HepG2 (cell line): ENCODE results near the gene CPEB3. TPM values are rescaled to one million over a fixed set of nuclear protein-coding genes. Genes with fewer than 3 reads are reported as not detected.

Experiments used
- ATAC-seq: fragments of 200-7000 bp; cut with Tn5 transposase; 3 replicates; pipeline ENCODE4 v1.9.1; 2020; ENCODE audit warnings: mild to moderate bottlenecking, moderate library complexity
- BruUV-seq: library from RNA; stranded (reverse); fragments of 400-500 nt; replicated peaks from 2 replicates; lab custom pipeline; 2021; lab: Mats Ljungman, UMichigan
- CTCF ChIA-PET: fragments of 300-600 bp; formaldehyde crosslinking; extraction: SDS; loops from one replicate; lab custom pipeline; 2021; ENCODE audit warnings: low total read pairs, inconsistent platforms, low intra/inter-chr PET ratio; lab: Yijun Ruan, JAX
- POLR2A ChIA-PET: fragments of 350-600 bp; sonication (Branson Sonifier 250); formaldehyde crosslinking; loops from one replicate; lab custom pipeline; 2020; ENCODE audit warnings: antibody characterized with exemption, inconsistent platforms; lab: Yijun Ruan, JAX
- DNase-seq: peaks from one replicate; pipeline ENCODE4 v3.0.0-alpha.2; 2015; ENCODE audit warnings: low spot score
- FAIRE-seq: peaks from 3 replicates; lab custom pipeline; 2011; peaks lifted over from hg19 to GRCh38; lab: Jason Lieb, UNC
- H2AFZ ChIP-seq: one replicate; pipeline ENCODE4 v1.6.1; 2011; ENCODE audit warnings: low read length, inconsistent platforms
- H3K27ac ChIP-seq: fragments of 300-600 bp; 3 replicates; pipeline ENCODE4 v1.8.0; 2011; ENCODE audit warnings: mixed run types, mild to moderate bottlenecking, mixed read lengths, low read length, inconsistent platforms; ENCODE audit not compliant: insufficient read depth; ENCODE audit errors: extremely low read length
- H3K27me3 ChIP-seq, 2 experiments: fragments of 200-600 bp in 1 of 2; 2 replicates in 1 of 2; 3 replicates in 1 of 2; pipeline versions ENCODE4 v1.6.0 to v1.8.0; 2011; ENCODE audit warnings: low read length in 2 of 2, mild to moderate bottlenecking in 2 of 2, moderate library complexity in 2 of 2, inconsistent platforms in 1 of 2; ENCODE audit not compliant: insufficient read depth in 2 of 2, control insufficient read depth in 1 of 2
- H3K36me3 ChIP-seq, 2 experiments: fragments of 200-600 bp in 1 of 2; replicated peaks in 1 of 2; 2 replicates in 1 of 2; 3 replicates in 1 of 2; pipeline versions ENCODE4 v1.5.1 to v1.8.0; 2011; ENCODE audit warnings: low read length in 2 of 2, inconsistent platforms in 1 of 2; ENCODE audit not compliant: insufficient read depth in 2 of 2, control insufficient read depth in 1 of 2
- H3K4me1 ChIP-seq: 2 replicates; pipeline ENCODE4 v1.5.1; 2012; ENCODE audit warnings: low read length, inconsistent platforms; ENCODE audit not compliant: insufficient read depth
- H3K4me2 ChIP-seq: 2 replicates; pipeline ENCODE4 v1.6.0; 2011; ENCODE audit warnings: low read depth, low read length, inconsistent platforms
- H3K4me3 ChIP-seq, 3 experiments: fragments of 200-600 bp in 1 of 3; sonication (generic), shearing (Covaris generic) in 1 of 3; replicated peaks in 1 of 3; 2 replicates each; pipeline ENCODE4 v1.5.1; 2011 to 2016; ENCODE audit warnings: low read length in 3 of 3, inconsistent platforms in 2 of 3, low read depth in 2 of 3, mild to moderate bottlenecking in 2 of 3, control low read depth in 1 of 3, mixed read lengths in 1 of 3; ENCODE audit not compliant: insufficient read depth in 1 of 3
- H3K79me2 ChIP-seq: one replicate; pipeline ENCODE4 v1.6.1; 2011; ENCODE audit warnings: low read length, inconsistent platforms; ENCODE audit not compliant: insufficient read depth
- H3K9ac ChIP-seq: 2 replicates; pipeline ENCODE4 v1.6.0; 2011; ENCODE audit warnings: mild to moderate bottlenecking, low read depth, low read length, inconsistent platforms; ENCODE audit not compliant: insufficient read depth
- H3K9me3 ChIP-seq: 2 replicates; pipeline ENCODE4 v1.5.1; 2012; ENCODE audit warnings: mild to moderate bottlenecking, low read length
- H4K20me1 ChIP-seq: 2 replicates; pipeline ENCODE4 v1.6.0; 2011; ENCODE audit warnings: inconsistent platforms, mild to moderate bottlenecking, low read length, moderate library complexity; ENCODE audit not compliant: insufficient read depth
- BRF2 ChIP-seq: sonication (generic); formaldehyde crosslinking; IDR thresholded peaks from 2 replicates; pipeline ENCODE4 v1.8.1; 2022; ENCODE audit warnings: mild to moderate bottlenecking, missing genetic modification reagents
- EHMT2 ChIP-seq: fragments of 200-600 bp; sonication (generic); IDR thresholded peaks from 2 replicates; pipeline ENCODE4 v1.7.0; 2017; ENCODE audit warnings: antibody characterized with exemption, low read depth, low read length, borderline replicate concordance
- KMT2A ChIP-seq: sonication (generic); formaldehyde crosslinking; IDR thresholded peaks from 2 replicates; pipeline ENCODE4 v1.4.0; 2020; ENCODE audit warnings: missing genetic modification reagents
- NCOA1 ChIP-seq: sonication (generic); formaldehyde crosslinking; IDR thresholded peaks from 2 replicates; pipeline ENCODE4 v1.9.0; 2021; ENCODE audit warnings: missing genetic modification reagents
- NFE2L1 ChIP-seq: sonication (generic); formaldehyde crosslinking; IDR thresholded peaks from 2 replicates; pipeline ENCODE4 v1.4.0; 2020; ENCODE audit warnings: missing genetic modification reagents, mild to moderate bottlenecking, borderline replicate concordance
- TSC22D2 ChIP-seq: sonication (generic); formaldehyde crosslinking; IDR thresholded peaks from 2 replicates; pipeline ENCODE4 v1.5.1; 2020; ENCODE audit warnings: missing genetic modification reagents, mild to moderate bottlenecking, borderline replicate concordance
- ZBTB38 ChIP-seq: sonication (generic); formaldehyde crosslinking; IDR thresholded peaks from 2 replicates; pipeline ENCODE4 v1.5.1; 2020; ENCODE audit warnings: mild to moderate bottlenecking, missing genetic modification reagents
- ZNF136 ChIP-seq: sonication (generic); formaldehyde crosslinking; IDR thresholded peaks from 2 replicates; pipeline ENCODE4 v1.8.1; 2022; ENCODE audit warnings: low read depth, mild to moderate bottlenecking, moderate library complexity, missing genetic modification reagents
- ZNF17 ChIP-seq: sonication (generic); formaldehyde crosslinking; IDR thresholded peaks from 2 replicates; pipeline ENCODE4 v1.5.0; 2020; ENCODE audit warnings: mild to moderate bottlenecking, missing genetic modification reagents
- ZNF24 ChIP-seq: fragments of 450-650 bp; IDR thresholded peaks from 2 replicates; pipeline ENCODE4 v1.6.1; 2017; ENCODE audit warnings: antibody characterized with exemption, mild to moderate bottlenecking
- ZNF382 ChIP-seq: sonication (generic); formaldehyde crosslinking; IDR thresholded peaks from 2 replicates; pipeline ENCODE4 v1.5.0; 2020; ENCODE audit warnings: missing genetic modification reagents, mild to moderate bottlenecking, borderline replicate concordance
- ZNF672 ChIP-seq: sonication (generic); formaldehyde crosslinking; IDR thresholded peaks from 2 replicates; pipeline ENCODE4 v1.8.1; 2022; ENCODE audit warnings: missing genetic modification reagents
- ZSCAN9 ChIP-seq: IDR thresholded peaks from 2 replicates; pipeline ENCODE4 v1.6.1; 2016; ENCODE audit warnings: borderline replicate concordance
- WGBS: methylation state at CpG from one replicate; pipeline ENCODE4 v1.1.6; 2017; ENCODE audit warnings: low lambda C conversion rate; 5-methylcytosine and 5-hydroxymethylcytosine counted together
- in situ Hi-C: cut with HindIII; loops from 2 replicates; pipeline ENCODE4 v1.10.0; 2017; ENCODE audit warnings: low pct_unique_long_range_greater_than_20kb; ENCODE audit not compliant: extremely low pct_ligation_motif_present
- intact Hi-C: fragments of 100-400 bp; cut with micrococcal nuclease; formaldehyde crosslinking; loops from one replicate; pipeline ENCODE4 v1.10.0; 2022; ENCODE audit not compliant: unreplicated experiment
- polyA plus RNA-seq, 8 experiments: library from polyadenylated mRNA; depleted of rRNA in 3 of 8; stranded (reverse) in 7 of 8; unstranded in 1 of 8; fragments of >200 nt; fragmentation: Illumina TruSeq in 4 of 8; extraction: Trizol in 4 of 8; gene quantifications; 2 replicates each; pipeline versions ENCODE4 v1.2.1 to v1.2.3, GENCODE V29; 2011 to 2016; ENCODE audit warnings: low read depth in 4 of 8, missing spikeins in 1 of 8, mixed read lengths in 1 of 8; ENCODE audit not compliant: insufficient read depth in 1 of 8
- total RNA-seq, 5 experiments: library from RNA; depleted of rRNA; stranded (reverse); fragments of >200 nt; fragmentation: Illumina TruSeq; extraction: Trizol; gene quantifications; 2 replicates each; pipeline ENCODE4 v1.2.3, GENCODE V29; 2016; ENCODE audit warnings: low read depth in 1 of 5
- TF ChIP-seq, protein P1 (sequence below): sonication (generic); formaldehyde crosslinking; IDR thresholded peaks from 2 replicates; pipeline ENCODE4 v1.5.0; 2020; ENCODE audit warnings: missing genetic modification reagents
- TF ChIP-seq, protein P2 (sequence below): conservative IDR thresholded peaks from 2 replicates; pipeline ENCODE4 v1.6.1; 2018; ENCODE audit warnings: missing genetic modification reagents
- TF ChIP-seq, protein P3 (sequence below): fragments of 450-650 bp; IDR thresholded peaks from 2 replicates; pipeline ENCODE4 v1.6.1; 2017; ENCODE audit warnings: mild to moderate bottlenecking

CPEB3 gene
- total and polyA plus RNA-seq, 2 of the 13 experiments (the other 11 are each of a cell fraction or from before 2014, with no cell fraction given): 0.66 to 0.70 TPM

GRCh38 chr10:92242910-92243671 is 47.8 kb downstream of the CPEB3 start (continued):
- TF ChIP-seq, protein P1, sequence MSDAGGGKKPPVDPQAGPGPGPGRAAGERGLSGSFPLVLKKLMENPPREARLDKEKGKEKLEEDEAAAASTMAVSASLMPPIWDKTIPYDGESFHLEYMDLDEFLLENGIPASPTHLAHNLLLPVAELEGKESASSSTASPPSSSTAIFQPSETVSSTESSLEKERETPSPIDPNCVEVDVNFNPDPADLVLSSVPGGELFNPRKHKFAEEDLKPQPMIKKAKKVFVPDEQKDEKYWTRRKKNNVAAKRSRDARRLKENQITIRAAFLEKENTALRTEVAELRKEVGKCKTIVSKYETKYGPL (CRISPR knock-in tag): no peak
- no peak for TF ChIP-seq ZNF17 (CRISPR knock-in tag)
- no peak for TF ChIP-seq NFE2L1 (CRISPR knock-in tag)
- TF ChIP-seq ZNF672 (CRISPR knock-in tag): no peak
- no peak for TF ChIP-seq NCOA1 (CRISPR knock-in tag)
- no peak for TF ChIP-seq TSC22D2 (CRISPR knock-in tag)
- no peak for TF ChIP-seq ZNF24
- TF ChIP-seq EHMT2: no peak

GRCh38 chr10:92242380-92242779 is 48.5 kb downstream of the CPEB3 start:
- Histone ChIP-seq H4K20me1 (no peaks in the 10 kb centered on the region), H2AFZ (no peak overlapping the region), H3K4me1 (peaks cover 38% of the 10 kb centered on the region), H3K27ac (no peak overlapping the region), H3K79me2 (no peaks in the 10 kb centered on the region), H3K27me3 (no peaks in the 10 kb centered on the region), H3K4me2 (0 out of 2 replicates have a peak overlapping the region, but pooled peaks have one; percentile 70), H3K4me3 (peak overlapping the region in 2 of 3 experiments; percentile 46 to 52; a peak in 2 of 6 replicates), H3K9me3 (no peaks in the 10 kb centered on the region), H3K36me3 (no peaks in the 10 kb centered on the region), H3K9ac (no peak overlapping the region)
- ChIA-PET POLR2A (interaction anchor here (5.0 kb wide), 1 partner anchor 49 kb away, joined by 47 read pairs; the partner anchor contains the start of genes CPEB3 and MARCHF5), CTCF (no interaction called here)
- DNase-seq (no peak), ATAC-seq (no peak), FAIRE-seq (no peak)
- WGBS: 30% methylated on average over 2 of the region's 2 CpGs
- in situ Hi-C loops: loop anchor here (5.0 kb wide), 1 partner anchor 50 kb away; the partner anchor contains the start of genes CPEB3 and MARCHF5
- BruUV-seq: no TSS peak
- intact Hi-C loops: no loop called here
- TF ChIP-seq BRF2 (CRISPR knock-in tag) (no peak), ZBTB38 (CRISPR knock-in tag) (no peak), KMT2A (CRISPR knock-in tag) (no peak), ZNF382 (CRISPR knock-in tag) (no peak), ZNF136 (CRISPR knock-in tag) (no peak), ZSCAN9 (CRISPR knock-in tag) (no peak)
- TF ChIP-seq, protein P2, sequence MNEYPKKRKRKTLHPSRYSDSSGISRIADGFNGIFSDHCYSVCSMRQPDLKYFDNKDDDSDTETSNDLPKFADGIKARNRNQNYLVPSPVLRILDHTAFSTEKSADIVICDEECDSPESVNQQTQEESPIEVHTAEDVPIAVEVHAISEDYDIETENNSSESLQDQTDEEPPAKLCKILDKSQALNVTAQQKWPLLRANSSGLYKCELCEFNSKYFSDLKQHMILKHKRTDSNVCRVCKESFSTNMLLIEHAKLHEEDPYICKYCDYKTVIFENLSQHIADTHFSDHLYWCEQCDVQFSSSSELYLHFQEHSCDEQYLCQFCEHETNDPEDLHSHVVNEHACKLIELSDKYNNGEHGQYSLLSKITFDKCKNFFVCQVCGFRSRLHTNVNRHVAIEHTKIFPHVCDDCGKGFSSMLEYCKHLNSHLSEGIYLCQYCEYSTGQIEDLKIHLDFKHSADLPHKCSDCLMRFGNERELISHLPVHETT (CRISPR knock-in tag): no peak
- TF ChIP-seq, protein P3, sequence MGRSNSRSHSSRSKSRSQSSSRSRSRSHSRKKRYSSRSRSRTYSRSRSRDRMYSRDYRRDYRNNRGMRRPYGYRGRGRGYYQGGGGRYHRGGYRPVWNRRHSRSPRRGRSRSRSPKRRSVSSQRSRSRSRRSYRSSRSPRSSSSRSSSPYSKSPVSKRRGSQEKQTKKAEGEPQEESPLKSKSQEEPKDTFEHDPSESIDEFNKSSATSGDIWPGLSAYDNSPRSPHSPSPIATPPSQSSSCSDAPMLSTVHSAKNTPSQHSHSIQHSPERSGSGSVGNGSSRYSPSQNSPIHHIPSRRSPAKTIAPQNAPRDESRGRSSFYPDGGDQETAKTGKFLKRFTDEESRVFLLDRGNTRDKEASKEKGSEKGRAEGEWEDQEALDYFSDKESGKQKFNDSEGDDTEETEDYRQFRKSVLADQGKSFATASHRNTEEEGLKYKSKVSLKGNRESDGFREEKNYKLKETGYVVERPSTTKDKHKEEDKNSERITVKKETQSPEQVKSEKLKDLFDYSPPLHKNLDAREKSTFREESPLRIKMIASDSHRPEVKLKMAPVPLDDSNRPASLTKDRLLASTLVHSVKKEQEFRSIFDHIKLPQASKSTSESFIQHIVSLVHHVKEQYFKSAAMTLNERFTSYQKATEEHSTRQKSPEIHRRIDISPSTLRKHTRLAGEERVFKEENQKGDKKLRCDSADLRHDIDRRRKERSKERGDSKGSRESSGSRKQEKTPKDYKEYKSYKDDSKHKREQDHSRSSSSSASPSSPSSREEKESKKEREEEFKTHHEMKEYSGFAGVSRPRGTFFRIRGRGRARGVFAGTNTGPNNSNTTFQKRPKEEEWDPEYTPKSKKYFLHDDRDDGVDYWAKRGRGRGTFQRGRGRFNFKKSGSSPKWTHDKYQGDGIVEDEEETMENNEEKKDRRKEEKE: no peak
